GM18499 (cell line): Measurements from ENCODE around the gene CASP4.
"Not testable (repeated sequence)": the region's sequence is repeated elsewhere in the genome, so short reads cannot be mapped to it uniquely, and the experiment has no call there.

Source experiments
- ATAC-seq: cut with Tn5 transposase; IDR thresholded peaks from one replicate; pipeline ENCODE4 v1.9.1; 2021; ENCODE audit warnings: moderate number of reproducible peaks; ENCODE audit not compliant: insufficient read depth, unreplicated experiment

CASP4 gene

DNA sequence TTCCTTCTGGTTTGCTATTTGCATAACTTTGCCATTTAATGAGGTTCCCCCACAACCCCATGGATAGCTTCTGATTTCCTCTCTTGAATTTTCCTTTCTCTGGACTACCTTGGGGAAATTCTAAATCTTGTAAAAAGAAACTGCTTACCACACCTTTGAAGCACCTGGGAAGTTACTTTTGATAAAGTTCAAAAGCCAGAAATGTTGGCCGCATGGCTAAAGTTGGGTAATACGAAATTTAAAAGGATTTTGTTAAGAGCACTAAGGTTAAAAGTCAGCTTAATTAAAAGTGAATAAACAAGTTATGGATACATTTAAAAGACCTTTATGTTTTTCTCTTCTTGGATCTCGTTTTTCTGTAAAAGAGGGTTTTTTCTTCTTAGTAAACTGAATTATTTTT lies 5.5 kb downstream of the CASP4 start:
- no peak for ATAC-seq

DNA sequence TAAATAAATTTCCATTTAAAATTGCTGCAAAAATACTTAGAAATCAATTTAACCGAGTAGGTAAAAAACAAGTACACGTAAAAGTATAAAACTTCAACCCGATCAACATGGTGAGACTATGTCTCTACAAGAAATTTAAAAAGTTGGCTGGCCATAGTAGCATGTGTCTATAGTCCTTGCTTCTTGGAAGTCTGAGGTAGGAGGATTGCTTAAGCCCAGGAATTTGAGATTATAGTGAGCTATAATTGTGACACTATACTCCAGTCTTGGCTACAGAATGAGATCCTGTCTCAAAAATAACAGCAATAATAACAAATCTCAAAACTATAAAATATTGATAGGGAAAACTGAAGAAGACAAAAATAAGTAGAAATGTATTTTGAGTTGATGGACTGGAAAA lies 11.1 kb downstream of the CASP4 start:
- ATAC-seq, result no peak

DNA sequence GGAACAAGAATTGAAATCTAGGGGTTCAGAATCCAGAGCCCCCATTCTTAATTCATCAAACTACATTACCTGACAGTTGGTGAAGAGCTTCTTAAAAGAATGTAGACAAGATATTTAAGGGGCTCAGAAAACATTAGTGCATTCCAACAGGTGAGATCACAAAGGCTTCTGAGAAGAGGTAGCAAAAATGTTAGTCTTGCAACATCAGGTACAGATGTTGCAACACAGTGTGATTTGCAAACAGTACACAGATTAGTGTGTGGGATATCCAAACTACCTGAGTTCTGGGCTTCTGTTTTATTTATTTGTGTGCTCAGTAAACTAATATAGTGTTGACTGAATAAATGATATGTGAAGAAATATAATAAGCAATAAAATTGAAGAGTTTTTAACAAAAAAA lies 11.8 kb downstream of the CASP4 start:
- ATAC-seq, result no peak

DNA sequence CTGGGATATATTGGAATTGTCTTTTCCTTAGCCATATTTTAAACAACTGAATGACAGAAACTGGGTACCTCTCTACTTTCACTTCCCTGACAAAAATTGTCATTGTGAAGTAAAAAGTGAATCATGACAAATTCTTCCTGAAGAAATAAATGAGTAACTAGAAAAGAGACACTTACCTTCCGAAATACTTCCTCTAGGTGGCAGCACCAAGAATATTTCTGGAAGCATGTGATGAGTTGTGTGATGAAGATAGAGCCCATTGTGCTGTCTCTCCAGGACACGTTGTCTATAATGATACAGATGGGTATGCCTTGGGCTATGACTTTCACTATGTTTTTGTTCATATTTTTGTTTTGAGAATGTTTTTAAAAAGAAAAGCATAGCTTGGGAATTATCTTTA lies 21.5 kb downstream of the CASP4 start:
- peak; percentile 94 for ATAC-seq

DNA sequence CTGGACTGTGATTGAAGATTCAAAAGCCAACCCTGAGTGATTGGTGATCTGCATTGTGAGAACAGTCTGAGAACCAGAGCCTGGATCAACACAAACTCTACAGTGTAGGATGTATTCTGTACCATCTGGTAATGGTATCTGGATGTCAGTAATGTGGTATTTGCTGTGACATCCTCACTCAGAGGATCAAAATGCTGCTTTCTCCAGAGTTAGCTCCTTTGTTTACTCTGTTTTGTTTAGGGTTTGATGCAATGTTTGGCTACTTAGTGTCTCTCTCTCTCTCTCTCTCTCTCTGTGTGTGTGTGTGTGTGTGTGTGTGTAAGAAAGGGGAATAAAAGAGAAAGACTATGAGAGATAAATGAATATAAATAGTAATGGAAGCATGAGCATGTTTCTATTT lies 24.3 kb downstream of the CASP4 start:
- ATAC-seq, result no peak

DNA sequence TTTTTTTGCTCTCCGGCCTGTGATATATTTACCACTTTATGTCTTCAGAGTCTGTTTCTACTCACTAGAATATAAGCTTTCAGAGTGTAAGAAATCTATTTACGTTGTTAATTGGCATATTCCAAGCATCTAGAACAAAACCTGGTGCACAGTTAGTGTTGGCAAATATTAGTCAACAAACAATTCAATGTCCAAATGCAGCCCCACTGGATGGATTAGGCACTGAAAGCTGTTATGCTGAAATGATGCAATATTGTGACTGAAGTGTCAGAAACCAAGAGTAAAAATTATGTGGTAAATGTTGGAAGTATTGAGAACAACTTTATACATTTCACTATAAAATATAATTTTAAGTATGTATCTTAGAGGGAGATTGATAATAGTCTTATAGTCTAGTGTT lies 24.8 kb downstream of the CASP4 start:
- ATAC-seq, result no peak

DNA sequence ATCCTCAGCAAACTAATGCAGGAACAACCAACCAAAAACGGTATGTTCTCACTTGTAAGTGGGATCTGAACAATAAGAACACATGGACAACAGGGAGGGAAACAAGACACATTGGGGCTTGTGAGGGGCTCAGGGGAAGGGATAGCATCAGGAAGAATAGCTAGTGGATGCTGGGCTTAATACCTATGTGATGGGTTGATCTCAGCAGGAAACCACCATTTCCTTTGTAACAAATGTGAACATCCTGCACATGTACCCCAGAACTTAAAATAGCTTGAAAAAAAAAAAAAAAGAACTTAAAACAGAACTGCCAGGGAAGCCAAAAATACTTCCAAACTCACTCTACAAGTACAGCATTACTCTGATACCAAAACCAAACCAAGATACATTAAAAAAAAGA lies 33.8 kb downstream of the CASP4 start:
- no peak for ATAC-seq

DNA sequence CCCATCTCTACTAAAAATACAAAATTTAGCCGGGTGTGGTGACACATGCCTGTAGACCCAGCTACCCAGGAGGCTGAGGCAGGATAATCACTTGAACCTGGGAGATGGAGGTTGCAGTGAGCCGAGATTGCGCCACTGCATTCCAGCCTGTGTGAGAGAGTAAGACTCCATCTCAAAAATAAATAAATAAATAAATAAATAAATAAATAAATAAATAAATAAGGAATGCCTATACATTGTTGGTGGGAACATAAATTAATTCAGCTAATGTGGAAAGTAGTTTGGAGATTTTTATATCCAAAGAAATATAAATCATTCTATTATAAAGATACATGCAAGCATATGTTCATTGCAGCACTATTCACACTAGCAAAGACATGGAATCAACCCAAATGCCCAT lies 34.3 kb downstream of the CASP4 start:
- ATAC-seq, result not testable (repeated sequence)

DNA sequence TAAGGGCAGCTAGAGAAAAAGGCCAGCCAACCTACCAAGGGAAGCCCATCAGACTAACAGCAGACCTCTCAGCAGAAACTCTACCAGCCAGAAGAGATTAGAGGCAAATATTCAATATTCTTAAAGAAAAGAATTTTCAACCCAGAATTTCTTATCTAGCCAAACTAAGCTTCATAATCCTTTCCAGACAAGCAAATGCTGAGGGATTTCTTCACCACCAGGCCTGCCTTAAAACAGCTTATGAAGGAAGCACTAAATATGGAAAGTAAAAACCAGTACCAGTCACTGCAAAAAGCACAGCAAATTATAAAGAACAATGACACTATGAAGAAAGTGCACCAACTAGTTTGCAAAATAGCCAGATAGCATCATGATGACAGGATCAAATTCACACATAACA lies 39.6 kb downstream of the CASP4 start:
- no peak for ATAC-seq

DNA sequence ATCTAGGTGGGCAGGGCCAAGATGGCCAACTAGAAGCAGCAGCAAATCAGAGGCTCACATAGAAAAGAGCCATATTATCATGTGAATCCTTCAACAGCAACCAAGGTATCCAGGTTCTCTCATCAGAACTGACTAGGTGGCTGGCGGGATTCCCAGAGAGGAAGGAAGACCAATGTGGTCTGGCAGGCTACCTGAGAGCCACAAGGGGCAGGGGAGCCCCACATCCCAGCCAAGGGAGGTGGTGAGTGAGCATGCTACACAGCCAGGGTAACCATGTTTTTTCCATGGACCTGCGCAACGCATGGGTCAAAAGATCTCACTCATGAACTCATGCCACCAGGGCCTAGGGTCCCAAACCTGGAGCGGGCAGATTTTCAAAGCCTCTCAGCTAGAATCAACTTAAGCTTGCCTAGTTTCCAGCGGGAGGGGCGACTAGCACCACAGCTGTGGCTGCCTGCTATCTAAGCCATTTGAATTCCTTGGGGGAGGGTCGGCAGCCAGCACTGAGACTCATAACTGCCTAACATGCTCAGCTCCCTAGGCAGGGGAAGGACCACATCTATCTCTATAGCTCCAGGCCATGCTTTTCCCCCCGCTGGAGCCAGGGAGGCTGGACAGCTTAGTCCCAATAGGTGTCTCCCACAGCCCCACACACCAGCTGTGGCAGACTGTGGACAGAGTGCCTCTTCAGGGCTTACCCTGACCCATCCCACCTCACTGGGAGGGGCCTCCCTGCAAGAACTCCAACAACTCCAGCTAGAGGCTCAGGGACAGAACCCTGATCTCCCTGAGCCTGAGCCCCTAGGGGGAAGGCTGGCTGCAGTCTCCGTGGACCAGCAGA lies 41.4 kb downstream of the CASP4 start:
- no peak for ATAC-seq

DNA sequence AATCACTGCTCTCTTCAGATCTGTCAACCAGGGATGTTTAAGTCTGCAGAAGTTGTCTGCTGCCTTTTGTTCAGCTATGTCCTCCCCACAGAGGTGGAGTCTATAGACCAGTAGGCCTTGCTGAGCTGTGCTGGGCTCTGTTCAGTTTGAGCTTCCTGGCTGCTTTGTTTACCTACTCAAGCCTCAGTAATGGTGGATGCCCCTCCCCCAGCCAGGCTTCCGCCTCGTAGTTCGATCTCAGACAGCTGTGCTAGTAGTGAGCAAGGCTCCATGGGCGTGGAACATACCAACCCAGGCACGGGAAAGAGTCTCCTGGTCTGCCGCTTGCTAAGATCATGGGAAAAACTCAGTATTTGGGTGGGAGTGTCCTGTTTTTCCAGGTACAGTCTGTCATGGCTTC lies 42.5 kb downstream of the CASP4 start:
- ATAC-seq, result no peak

DNA sequence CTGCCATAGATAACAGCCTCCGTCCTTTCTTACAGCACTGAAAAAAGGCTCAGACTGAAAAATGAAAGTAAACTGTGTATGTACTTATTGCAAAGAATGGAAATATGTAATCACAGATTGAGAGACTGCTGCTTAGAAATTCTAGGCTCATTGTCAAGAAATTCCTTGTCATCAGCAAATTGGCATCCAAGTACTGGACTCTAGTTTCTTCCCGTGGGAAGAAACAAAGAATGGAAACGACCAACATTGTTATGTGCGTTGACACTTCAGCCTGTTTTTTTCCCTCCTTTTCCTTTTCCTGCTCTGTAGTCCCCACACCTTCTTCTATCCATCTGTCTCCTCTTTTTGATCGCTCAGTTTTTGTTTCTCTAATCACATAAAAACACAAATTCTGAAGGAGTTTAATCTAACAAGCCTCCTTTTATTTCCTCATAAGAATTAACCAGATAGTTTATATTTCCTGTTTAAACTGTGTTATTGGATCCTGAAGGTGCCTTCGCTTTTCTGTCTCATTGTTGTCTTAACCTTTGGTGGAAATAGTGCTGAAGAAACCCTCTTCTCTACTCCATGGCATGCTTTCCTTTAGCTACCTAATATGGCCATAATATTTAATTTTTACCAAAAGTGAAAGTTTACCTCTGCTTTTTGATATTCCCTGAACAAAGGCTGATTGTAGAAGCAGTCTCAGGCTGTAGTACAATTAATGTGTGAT lies 50.1 kb downstream of the CASP4 start:
- peak; percentile 77 for ATAC-seq

DNA sequence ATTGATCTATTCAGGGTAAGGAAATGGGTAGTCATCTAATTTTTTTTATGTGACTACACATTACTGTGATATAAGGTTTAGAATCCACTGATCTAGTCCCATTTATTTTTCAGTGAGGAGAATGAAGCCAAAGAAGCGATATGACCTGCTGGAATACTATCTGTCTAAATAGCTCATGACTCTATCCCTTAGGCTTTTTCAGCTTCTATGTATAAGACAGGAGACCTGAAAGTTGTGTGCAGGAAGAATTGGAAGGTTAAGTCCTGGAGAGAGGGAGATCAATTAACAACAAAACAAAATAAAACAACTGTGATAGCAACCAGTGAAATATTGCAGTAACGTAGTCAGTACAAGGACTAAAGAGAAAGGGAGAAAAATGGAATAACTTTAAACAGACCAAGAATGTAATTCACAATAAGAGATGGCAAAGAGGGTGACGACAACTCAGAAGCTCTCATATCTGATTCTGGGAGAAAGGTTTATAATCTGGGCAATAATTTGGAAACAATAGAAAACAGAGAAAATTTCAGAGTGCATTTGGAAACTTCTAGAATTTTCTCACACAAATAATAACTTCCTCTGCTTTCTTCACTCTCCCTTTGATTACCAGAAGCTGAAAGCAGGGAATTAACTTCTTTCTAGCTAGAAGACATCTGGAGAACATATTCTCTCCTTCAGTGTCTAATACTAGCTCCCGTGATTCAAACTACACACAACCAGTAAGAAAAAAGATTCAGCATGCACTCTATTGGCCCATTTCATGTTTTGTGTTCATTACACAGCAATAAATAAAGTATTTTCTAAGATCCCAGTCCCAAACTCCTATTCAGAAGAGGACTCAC lies 50.9 kb downstream of the CASP4 start:
- peak; percentile 28 for ATAC-seq

DNA sequence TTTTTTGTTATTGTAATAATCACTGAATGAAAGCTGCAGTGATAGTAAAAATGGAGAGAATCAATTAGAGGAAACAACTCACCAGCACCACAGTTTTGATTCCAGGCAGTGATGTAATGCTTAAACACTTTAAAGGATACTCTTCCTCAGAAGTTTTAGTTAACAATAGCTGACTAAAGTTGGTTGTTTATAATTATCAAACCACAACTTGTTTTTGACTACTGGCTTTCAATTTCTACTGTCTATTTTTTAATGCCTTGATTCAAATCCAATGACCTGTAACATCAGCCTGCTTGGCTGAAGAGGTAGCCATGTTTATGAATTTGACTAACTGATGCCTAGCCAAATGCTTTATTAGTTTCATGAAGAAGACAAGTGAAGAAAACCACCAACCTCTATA lies 51.9 kb downstream of the CASP4 start:
- ATAC-seq, result no peak

DNA sequence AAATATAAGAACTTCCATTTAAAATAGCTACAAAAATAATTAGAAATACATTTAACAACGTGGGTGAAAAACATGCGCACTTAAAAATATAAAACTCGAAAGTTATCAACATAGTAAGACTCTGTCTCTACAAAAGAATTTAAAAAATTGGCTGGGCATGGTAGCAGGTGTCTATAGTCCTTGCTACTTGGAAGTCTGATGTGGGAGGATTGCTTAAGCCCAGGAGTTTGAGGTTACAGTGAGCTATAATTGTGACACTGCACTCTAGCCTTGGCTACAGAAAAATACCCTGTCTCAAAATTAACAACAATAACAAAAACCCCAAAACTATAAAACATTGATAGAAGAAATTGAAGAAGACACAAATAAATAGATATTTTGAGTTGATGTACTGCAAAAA lies 56.3 kb downstream of the CASP4 start:
- ATAC-seq, result no peak

DNA sequence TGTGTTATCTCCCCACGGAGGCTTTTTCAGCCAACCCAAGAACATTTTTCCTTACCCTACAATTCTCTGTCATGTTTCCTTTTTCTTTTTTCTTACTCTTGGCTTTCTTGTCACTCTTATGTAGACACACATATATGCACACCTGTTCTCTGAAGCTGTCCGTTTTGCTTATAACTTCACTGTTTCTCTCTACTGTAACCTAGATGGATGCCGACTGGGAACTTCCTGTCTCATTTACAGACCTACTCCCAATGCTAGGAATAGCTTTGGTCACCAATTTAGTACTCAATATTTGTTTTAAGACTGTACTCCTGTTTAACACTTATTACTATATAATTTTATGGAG lies 60.2 kb downstream of the CASP4 start:
- ATAC-seq, result peak; percentile 10

DNA sequence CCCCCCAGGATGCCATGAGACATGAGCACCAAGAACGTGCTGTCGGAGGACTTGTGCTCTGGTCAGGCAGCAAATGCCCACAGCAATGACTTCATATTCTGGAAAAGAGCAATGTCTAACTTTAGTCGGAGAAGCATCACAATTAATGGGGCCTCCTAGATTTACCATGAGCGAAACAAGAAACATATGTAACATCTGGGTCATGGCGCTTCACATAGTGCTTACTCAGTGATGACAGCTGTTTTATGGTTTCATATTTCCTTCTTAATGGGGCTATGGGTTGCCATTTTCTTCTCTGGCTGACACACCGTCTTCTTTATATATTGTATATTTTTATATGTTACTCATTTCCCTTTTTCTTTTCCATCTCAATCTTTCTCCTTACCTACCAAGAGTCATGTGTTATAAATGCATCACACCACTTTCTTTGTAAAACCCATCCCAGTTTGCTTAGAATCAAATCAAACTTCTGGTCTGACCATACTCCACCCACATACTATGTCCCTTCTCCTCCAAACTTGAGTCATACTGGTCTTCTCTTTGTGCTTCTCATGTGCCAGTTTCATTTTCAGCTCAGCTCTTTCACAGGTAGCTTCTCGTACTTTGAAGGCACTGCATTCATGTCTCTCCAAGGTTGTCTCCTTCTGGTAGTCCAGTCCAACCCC lies 60.7 kb downstream of the CASP4 start:
- peak; percentile 85 for ATAC-seq

DNA sequence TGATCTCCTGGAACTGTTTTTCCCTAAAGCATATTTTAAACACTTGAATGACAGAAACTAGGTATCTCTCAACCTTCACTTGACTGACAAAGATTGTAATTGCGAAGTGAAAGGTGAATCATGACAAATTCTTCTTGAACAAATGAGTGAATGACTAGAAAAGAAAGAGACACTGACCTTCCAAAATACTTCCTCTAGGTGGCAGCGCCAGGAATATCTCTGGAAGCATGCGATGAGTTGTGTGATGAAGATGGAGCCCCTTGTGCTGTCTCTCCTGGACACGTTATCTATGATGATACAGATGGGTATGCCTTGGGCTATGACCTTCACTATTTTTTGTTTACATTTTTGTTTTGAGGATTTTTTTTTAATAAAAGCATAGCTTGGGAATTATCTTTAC lies 63.1 kb downstream of the CASP4 start:
- no peak for ATAC-seq

DNA sequence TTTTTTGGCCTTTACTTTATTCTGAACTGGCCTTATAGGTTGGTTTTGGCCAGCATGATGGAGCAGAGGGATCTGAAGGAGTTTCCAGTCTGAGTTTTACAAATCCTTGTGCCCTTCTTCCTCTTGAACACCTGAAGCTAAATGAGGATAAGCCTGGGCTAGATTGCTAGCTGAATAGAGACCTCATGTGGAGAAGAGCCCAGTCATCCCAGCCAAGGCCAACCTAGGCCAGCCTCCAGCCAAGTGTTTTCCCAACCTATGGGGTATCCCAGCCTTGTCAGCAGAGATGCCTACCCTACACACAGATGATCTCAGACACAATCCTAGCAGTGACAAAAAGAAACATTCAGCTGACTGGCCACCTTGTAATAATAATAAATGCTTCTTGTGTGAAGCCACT lies 69.1 kb downstream of the CASP4 start:
- ATAC-seq, result no peak

DNA sequence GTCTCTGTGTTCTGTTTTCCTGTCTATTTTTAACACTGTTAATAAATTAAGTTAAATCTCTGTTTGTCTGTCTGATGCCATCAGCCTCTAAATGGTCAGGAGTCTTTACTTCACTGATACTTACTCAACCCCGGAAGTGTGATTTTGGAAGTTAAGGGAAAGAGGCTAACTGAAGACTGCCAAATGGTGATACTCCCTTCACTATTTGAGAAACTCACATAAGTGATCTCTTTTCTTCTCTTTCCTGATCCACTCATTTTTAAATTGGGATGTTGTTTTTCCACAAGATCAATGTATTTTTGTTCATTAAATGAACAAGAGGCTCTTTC lies 69.7 kb downstream of the CASP4 start:
- ATAC-seq, result no peak
